Endothelial cell of umbilical vein (primary cell): ENCODE data around the gene SDCCAG8. TPM values are rescaled to one million over a fixed set of nuclear protein-coding genes. Genes with fewer than 3 reads are reported as not detected.

Experiments
- BruUV-seq: library from RNA; stranded (reverse); fragments of 400-500 nt; replicated peaks from 2 replicates; lab custom pipeline; 2021; lab: Mats Ljungman, UMichigan
- CTCF ChIA-PET: fragments of 300-600, 350-600 bp; sonication (Branson Sonifier 250); formaldehyde crosslinking; loops from one replicate; lab custom pipeline; 2021; ENCODE audit warnings: antibody characterized with exemption, inconsistent platforms; lab: Charles Lee
- POLR2A ChIA-PET: fragments of 300-600, 350-600 bp; sonication (Branson Sonifier 250); formaldehyde crosslinking; loops from one replicate; lab custom pipeline; 2021; ENCODE audit warnings: antibody characterized with exemption, inconsistent platforms; lab: Charles Lee
- DNase-seq: peaks from one replicate; pipeline ENCODE4 v3.0.0-alpha.2; 2011; ENCODE audit warnings: low read depth, low spot score
- FAIRE-seq: peaks from 2 replicates; lab custom pipeline; 2011; peaks lifted over from hg19 to GRCh38; lab: Jason Lieb, UNC
- H2AFZ ChIP-seq: 2 replicates; pipeline ENCODE4 v1.6.0; 2012; ENCODE audit warnings: low read depth, low read length, control low read depth, inconsistent platforms
- H3K27ac ChIP-seq: 2 replicates; pipeline ENCODE4 v1.5.1; 2011; ENCODE audit warnings: low read depth, mild to moderate bottlenecking, control low read depth, low read length, moderate library complexity; ENCODE audit not compliant: insufficient read depth
- H3K27me3 ChIP-seq, 2 experiments: 2 replicates each; pipeline versions ENCODE4 v1.6.0 to v1.6.1; 2011; ENCODE audit warnings: low read length in 2 of 2, mixed read lengths in 1 of 2; ENCODE audit not compliant: control insufficient read depth in 2 of 2, insufficient read depth in 2 of 2
- H3K36me3 ChIP-seq, 2 experiments: 2 replicates in 1 of 2; 3 replicates in 1 of 2; pipeline ENCODE4 v1.5.1; 2011; ENCODE audit warnings: low read length in 2 of 2, mild to moderate bottlenecking in 1 of 2, moderate library complexity in 1 of 2; ENCODE audit not compliant: control insufficient read depth in 2 of 2, insufficient read depth in 2 of 2; ENCODE audit errors: extremely low read depth in 1 of 2
- H3K4me1 ChIP-seq: 3 replicates; pipeline ENCODE4 v1.5.1; 2011; ENCODE audit warnings: mild to moderate bottlenecking, low read length; ENCODE audit not compliant: control insufficient read depth, insufficient read depth; ENCODE audit errors: extremely low read depth
- H3K4me2 ChIP-seq: 2 replicates; pipeline ENCODE4 v1.6.1; 2011; ENCODE audit warnings: low read length, control low read depth, mixed read lengths; ENCODE audit not compliant: insufficient read depth
- H3K4me3 ChIP-seq, 3 experiments: fragments of 200-600 bp in 1 of 3; sonication (generic), shearing (Covaris generic) in 1 of 3; replicated peaks in 1 of 3; 2 replicates each; pipeline ENCODE4 v1.5.1; 2011 to 2016; ENCODE audit warnings: control low read depth in 3 of 3, low read length in 3 of 3, mild to moderate bottlenecking in 2 of 3, inconsistent platforms in 1 of 3, low read depth in 1 of 3, moderate library complexity in 1 of 3; ENCODE audit not compliant: insufficient read depth in 1 of 3
- H3K79me2 ChIP-seq: 2 replicates; pipeline ENCODE4 v1.6.0; 2012; ENCODE audit warnings: low read length, inconsistent platforms; ENCODE audit not compliant: control insufficient read depth, insufficient read depth
- H3K9ac ChIP-seq: replicated peaks from 2 replicates; pipeline ENCODE3; 2011; ENCODE audit warnings: low read length, control low read depth; ENCODE audit not compliant: insufficient read depth; ENCODE audit errors: extremely low read depth
- H3K9me1 ChIP-seq: replicated peaks from 3 replicates; pipeline ENCODE4 v1.6.0; 2011; ENCODE audit warnings: mild to moderate bottlenecking, low read length; ENCODE audit not compliant: control insufficient read depth, insufficient read depth; ENCODE audit errors: extremely low read depth
- H3K9me3 ChIP-seq: replicated peaks from 2 replicates; pipeline ENCODE4 v1.5.1; 2012; ENCODE audit warnings: low read length, inconsistent platforms; ENCODE audit not compliant: control insufficient read depth, insufficient read depth
- H4K20me1 ChIP-seq: replicated peaks from 2 replicates; pipeline ENCODE3; 2011; ENCODE audit warnings: mild to moderate bottlenecking, low read length; ENCODE audit not compliant: control insufficient read depth, insufficient read depth; ENCODE audit errors: extremely low read depth
- EZH2 ChIP-seq: IDR thresholded peaks from 2 replicates; pipeline ENCODE4 v1.6.1; 2012; ENCODE audit warnings: borderline replicate concordance, low read depth, mild to moderate bottlenecking, moderate library complexity, low read length, inconsistent platforms; ENCODE audit not compliant: severe bottlenecking
- FOS ChIP-seq: IDR thresholded peaks from 2 replicates; pipeline ENCODE4 v1.6.1; 2011; ENCODE audit warnings: mild to moderate bottlenecking, low read length, moderate library complexity, borderline replicate concordance; ENCODE audit not compliant: insufficient read depth
- GATA2 ChIP-seq: IDR thresholded peaks from 2 replicates; pipeline ENCODE4 v1.7.0; 2011; ENCODE audit warnings: low read depth, mild to moderate bottlenecking, moderate library complexity, mixed read lengths, low read length; ENCODE audit not compliant: insufficient read length, insufficient read depth
- JUN ChIP-seq: IDR thresholded peaks from 2 replicates; pipeline ENCODE4 v1.6.1; 2011; ENCODE audit warnings: borderline replicate concordance, low read depth; ENCODE audit not compliant: insufficient read length, insufficient read depth
- MYC ChIP-seq: IDR thresholded peaks from one replicate; pipeline ENCODE4 v1.6.1; 2011; ENCODE audit warnings: mild to moderate bottlenecking, low read depth, low read length
- POLR2A ChIP-seq: IDR thresholded peaks from 2 replicates; pipeline ENCODE4 v1.6.1; 2012; ENCODE audit warnings: low read depth, mild to moderate bottlenecking, control low read depth, low read length
- POLR2AphosphoS5 ChIP-seq: IDR thresholded peaks from 2 replicates; pipeline ENCODE4 v1.6.1; 2012; ENCODE audit warnings: low read depth, mild to moderate bottlenecking, control low read depth, low read length, moderate library complexity; ENCODE audit not compliant: insufficient read depth
- dilution Hi-C: fragments of 300-500 bp; cut with MboI; formaldehyde crosslinking; loops from one replicate; pipeline ENCODE4 v1.15.0; 2019; ENCODE audit warnings: low sequenced_read_pairs; ENCODE audit not compliant: extremely low pct_ligation_motif_present
- intact Hi-C: fragments of 100-400 bp; cut with micrococcal nuclease; formaldehyde crosslinking; loops from one replicate; pipeline ENCODE4 v1.10.0; 2022
- polyA plus RNA-seq, 4 experiments: library from polyadenylated mRNA; depleted of rRNA in 3 of 4; stranded (reverse) in 3 of 4; unstranded in 1 of 4; fragments of >200 nt; gene quantifications; 2 replicates each; pipeline versions ENCODE4 v1.2.1 to v1.2.3, GENCODE V29; 2011 to 2012; ENCODE audit warnings: missing spikeins in 1 of 4
- total RNA-seq: library from RNA; stranded (reverse); gene quantifications from 2 replicates; pipeline ENCODE4 v1.2.3, GENCODE V29; 2021
- TF ChIP-seq, protein P1 (sequence below): IDR thresholded peaks from 2 replicates; pipeline ENCODE4 v1.6.1; 2011; ENCODE audit not compliant: insufficient read depth, insufficient read length
- TF ChIP-seq, protein P2 (sequence below), 2 donors: IDR thresholded peaks; 1 replicate in 1 of 2; 2 replicates in 1 of 2; pipeline ENCODE4 v1.5.1; 2011; ENCODE audit warnings: low read length in 2 of 2, mild to moderate bottlenecking in 2 of 2, moderate library complexity in 2 of 2, control low read depth in 1 of 2, inconsistent platforms in 1 of 2, low read depth in 1 of 2; ENCODE audit not compliant: insufficient read depth in 1 of 2; ENCODE audit errors: extremely low read depth in 1 of 2

The SDCCAG8 gene
- total and polyA plus RNA-seq, 2 donors (not counting 3 experiments of a cell fraction or from before 2014, with no cell fraction given): 14.6 to 25.7 TPM

- Histone ChIP-seq H3K27ac (no peak overlapping the region), H4K20me1 (no peaks in the 10 kb centered on the region), H3K9ac (no peak overlapping the region), H3K4me3 (no peak overlapping the region), H3K27me3 (no peaks in the 10 kb centered on the region), H2AFZ (no peak overlapping the region), H3K4me2 (no peak overlapping the region), H3K36me3 (peaks cover 0 to 3% of the 10 kb centered on the region in 2 experiments), H3K9me3 (no peaks in the 10 kb centered on the region), H3K79me2 (no peaks in the 10 kb centered on the region), H3K4me1 (no peaks in the 10 kb centered on the region), H3K9me1 (no peaks in the 10 kb centered on the region)
- dilution Hi-C loops: no loop called here
- BruUV-seq: no TSS peak
- POLR2A ChIA-PET: no interaction called here
- TF ChIP-seq FOS (no peak), EZH2 (no peak), POLR2A (no peak), POLR2AphosphoS5 (no peak), GATA2 (no peak), MYC (no peak), JUN (no peak)
- TF ChIP-seq, protein P1, sequence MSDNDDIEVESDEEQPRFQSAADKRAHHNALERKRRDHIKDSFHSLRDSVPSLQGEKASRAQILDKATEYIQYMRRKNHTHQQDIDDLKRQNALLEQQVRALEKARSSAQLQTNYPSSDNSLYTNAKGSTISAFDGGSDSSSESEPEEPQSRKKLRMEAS: no peak
- TF ChIP-seq, protein P2, sequence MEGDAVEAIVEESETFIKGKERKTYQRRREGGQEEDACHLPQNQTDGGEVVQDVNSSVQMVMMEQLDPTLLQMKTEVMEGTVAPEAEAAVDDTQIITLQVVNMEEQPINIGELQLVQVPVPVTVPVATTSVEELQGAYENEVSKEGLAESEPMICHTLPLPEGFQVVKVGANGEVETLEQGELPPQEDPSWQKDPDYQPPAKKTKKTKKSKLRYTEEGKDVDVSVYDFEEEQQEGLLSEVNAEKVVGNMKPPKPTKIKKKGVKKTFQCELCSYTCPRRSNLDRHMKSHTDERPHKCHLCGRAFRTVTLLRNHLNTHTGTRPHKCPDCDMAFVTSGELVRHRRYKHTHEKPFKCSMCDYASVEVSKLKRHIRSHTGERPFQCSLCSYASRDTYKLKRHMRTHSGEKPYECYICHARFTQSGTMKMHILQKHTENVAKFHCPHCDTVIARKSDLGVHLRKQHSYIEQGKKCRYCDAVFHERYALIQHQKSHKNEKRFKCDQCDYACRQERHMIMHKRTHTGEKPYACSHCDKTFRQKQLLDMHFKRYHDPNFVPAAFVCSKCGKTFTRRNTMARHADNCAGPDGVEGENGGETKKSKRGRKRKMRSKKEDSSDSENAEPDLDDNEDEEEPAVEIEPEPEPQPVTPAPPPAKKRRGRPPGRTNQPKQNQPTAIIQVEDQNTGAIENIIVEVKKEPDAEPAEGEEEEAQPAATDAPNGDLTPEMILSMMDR (IDR thresholded peaks at IDR 0.05; ENCODE audit: extremely low read depth in 1 of 2, insufficient read depth in 1 of 2, low read depth in 1 of 2, low read length in 2 of 2): no peak
- CTCF ChIA-PET: interaction anchor here (1.0 kb wide), 1 partner anchor 9 kb away, joined by 3 read pairs; no protein-coding TSS in a partner anchor
- FAIRE-seq (no peak), DNase-seq (no peak)
- intact Hi-C loops: no loop called here
These were observed 290.6 kb downstream of the SDCCAG8 start for GRCh38 chr1:243546457-243546856.
